Lower leg skin (tissue), 3 donors: ENCODE data around the gene C4B.
"Not testable (repeated sequence)": the region's sequence is repeated elsewhere in the genome, so short reads cannot be mapped to it uniquely, and the experiment has no call there.

Source experiments
- CTCF ChIP-seq, 3 donors: fragments of 450-650 bp; IDR thresholded peaks; one replicate each; pipeline ENCODE4 v1.5.1; 2016; ENCODE audit warnings: antibody characterized with exemption in 3 of 3, mild to moderate bottlenecking in 3 of 3, moderate library complexity in 2 of 3
- POLR2A ChIP-seq, 2 donors: fragments of 450-650 bp; IDR thresholded peaks; one replicate each; pipeline ENCODE4 v1.6.1; 2016 to 2017; ENCODE audit warnings: antibody characterized with exemption in 2 of 2, mild to moderate bottlenecking in 1 of 2, moderate library complexity in 1 of 2

DNA sequence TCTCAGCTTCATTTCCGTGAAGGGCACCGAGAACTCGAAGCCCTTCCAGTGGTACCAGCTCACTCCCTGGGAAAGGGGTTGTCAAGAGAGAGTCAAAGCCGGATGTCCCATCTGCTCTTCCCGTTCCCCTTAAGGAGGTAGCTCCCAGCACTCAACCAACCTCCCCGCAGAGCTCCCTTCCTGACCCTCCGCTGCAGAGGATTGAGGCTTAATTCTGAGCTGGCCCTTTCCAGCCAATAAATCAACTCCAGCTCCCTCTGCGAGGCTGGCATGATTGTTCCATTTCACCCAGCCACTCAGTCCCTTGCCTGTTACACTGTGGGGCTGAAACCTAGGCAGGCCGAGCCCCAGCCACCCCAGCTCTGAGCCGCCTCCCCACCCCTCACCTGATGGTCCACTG, 26.8 kb downstream of the C4B start:
- not testable (repeated sequence) for TF ChIP-seq CTCF, POLR2A (IDR thresholded peaks at IDR 0.05)
